GM20431 (cell line): ENCODE data around the gene SLC24A3.

ENCODE experiments used
- in situ Hi-C: fragments of 300-500 bp; cut with MseI, MboI; formaldehyde crosslinking; loops from one replicate; pipeline ENCODE4 v1.15.0; 2020; ENCODE audit warnings: low sequenced_read_pairs; ENCODE audit not compliant: unreplicated experiment

Gene SLC24A3

GRCh38 chr20:19232997-19233794 lies 20.8 kb downstream of the SLC24A3 start:
- in situ Hi-C loops, result no loop called here

DNA sequence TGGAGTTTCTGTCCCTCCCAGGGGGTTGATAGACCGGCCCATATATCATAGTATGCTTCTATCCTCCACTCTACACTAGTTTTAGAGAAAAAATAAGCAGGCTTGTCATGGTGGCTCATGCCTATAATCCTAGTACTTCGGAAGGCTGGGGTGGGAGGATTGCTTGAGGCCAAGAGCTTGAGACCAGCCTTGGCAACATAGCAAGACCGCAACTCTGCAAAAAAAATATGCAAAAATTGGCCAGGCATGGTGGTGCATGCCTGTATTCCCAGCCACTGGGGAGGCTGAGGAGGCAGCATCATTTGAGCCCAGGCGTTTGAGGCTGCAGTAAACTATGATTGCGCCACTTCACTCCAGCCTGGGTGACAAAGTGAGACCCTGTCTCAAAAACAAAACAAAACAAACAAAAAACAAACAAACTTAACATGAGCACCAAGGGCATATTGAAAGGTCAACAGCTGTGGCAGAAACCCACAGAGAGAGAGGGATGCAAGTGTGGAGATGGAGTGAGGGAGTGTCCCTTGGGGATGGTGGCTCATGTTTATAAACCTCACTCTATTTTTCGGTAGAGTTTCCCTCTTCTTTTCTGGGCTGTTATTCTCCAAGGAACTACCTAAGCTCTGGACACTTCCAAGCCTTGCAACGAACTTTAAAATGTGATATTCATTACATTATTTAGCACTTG lies 24.1 kb downstream of the SLC24A3 start:
- in situ Hi-C loops, result no loop called here

- in situ Hi-C loops, result no loop called here
Measured at GRCh38 chr20:19241440-19241839, 29.0 kb downstream of the SLC24A3 start.

GRCh38 chr20:19244291-19244690 lies 31.8 kb downstream of the SLC24A3 start:
- in situ Hi-C loops, result no loop called here

GRCh38 chr20:19249106-19249879 lies 36.9 kb downstream of the SLC24A3 start:
- in situ Hi-C loops, result no loop called here

- in situ Hi-C loops, result no loop called here
Measured at GRCh38 chr20:19250346-19250745, 37.9 kb downstream of the SLC24A3 start.

- in situ Hi-C loops, result no loop called here
Measured at GRCh38 chr20:19251506-19251905, 39.1 kb downstream of the SLC24A3 start.

DNA sequence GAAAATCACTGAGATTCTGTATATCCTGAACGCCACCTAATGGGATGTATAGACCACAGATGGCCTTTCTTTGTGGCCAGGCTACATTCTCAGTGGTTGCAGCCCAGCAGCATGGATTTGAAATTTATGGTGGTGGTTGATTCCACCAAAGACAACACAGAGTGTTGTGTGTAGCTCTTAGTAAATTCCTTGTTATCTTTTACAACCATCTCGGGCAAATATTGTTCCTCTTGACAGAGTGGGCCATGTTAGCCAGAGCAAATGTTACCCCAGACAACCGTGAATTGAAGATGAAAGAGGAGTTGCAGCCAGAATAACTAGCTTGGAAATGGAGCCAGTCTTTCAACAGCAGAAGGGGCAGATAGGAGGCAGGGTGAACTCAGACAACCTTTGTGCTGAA lies 39.5 kb downstream of the SLC24A3 start:
- in situ Hi-C loops, result no loop called here

DNA sequence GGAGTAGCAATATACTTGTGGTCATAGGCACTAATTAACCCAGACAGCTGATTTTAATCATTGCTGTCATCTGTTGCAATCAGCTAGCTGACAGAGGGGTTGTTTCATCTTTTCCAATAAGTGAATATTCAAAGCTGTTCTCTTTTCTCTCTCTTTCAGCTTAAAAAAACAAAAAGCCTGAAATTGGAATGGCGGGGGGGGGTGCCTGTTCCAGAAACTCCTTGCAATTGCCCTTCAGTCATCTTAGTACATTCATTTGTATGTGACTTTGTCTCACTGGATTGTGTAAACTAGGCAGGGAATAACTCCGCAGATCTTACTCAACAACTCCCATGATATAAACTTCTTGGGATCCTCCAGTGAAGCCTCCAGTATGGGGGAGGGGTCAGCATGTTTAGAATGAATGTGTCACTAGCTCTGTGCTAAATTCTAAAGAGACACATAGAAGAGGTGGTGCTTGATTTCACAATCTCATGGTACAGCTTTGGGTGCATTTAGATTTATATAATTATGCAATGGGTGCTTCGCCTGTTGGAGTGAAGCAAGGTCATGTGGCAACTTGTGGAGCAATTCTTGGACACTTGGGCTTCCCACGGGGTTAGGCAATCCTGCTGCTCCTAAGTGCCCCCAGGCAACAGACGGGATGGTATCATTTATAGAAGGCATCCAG lies 40.1 kb downstream of the SLC24A3 start:
- in situ Hi-C loops, result no loop called here

DNA sequence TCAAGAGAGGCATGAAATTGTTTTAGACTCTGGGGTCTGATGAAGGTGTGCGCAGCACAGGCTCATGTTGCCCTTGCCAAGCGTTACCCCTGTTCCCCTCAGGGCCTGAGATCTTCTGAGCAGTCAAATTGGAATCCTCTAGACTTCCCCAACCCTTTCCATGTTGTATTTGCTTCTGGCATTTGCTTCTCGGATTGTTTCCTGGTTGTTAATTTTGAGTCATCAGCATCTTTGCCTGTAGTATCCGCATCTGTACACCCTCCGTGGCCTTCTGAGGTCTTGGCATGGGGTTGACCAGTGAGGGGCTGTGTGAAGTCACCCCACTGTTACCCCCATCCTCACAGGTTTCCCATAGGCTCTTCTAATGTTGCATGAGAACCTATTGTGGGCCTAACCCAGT lies 40.9 kb downstream of the SLC24A3 start:
- in situ Hi-C loops, result no loop called here

DNA sequence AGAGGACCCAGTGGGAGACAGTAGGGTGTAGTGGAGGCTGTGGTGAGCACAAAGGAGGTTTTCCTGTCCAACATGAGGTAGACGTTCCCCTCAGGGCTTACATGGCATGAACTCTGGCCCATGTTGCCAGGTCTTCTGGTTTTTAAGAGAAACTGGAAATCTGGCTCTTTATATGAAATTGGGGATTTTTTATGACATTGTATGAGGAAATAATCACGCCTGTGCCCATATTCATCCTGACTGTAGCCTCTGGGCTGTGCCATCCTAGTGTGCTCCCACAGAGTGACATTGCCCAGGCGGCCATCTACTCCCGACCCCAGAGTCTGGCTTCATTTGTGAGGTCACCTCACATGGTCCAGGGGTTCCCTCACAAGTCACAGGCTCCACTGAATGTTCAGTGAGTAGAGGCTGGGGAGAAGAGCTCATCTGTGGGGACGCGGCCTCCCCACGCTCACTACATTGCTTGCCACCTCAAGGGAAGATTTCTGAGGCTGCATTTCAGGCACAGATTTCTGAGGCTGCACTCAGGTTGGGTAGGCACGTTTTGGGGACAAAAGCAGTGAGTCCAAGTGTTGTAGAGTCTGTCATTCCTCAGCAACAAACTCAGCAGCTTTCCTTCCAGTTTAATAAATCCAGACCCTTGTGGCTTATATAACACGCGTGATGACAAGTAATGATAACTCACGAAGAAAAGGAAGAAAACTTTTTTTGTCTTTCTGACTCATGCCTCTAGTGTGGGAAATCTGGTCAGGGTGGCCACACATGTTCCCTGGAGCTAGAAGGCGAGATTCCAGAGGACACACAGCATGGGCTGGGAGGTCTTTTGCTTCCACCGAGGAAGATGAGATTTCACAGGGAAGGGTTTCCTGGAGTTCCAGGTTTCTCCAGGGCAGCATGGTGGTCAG lies 41.7 kb downstream of the SLC24A3 start:
- in situ Hi-C loops, result no loop called here

- in situ Hi-C loops, result no loop called here
Measured at GRCh38 chr20:19254956-19255355, 42.5 kb downstream of the SLC24A3 start.

DNA sequence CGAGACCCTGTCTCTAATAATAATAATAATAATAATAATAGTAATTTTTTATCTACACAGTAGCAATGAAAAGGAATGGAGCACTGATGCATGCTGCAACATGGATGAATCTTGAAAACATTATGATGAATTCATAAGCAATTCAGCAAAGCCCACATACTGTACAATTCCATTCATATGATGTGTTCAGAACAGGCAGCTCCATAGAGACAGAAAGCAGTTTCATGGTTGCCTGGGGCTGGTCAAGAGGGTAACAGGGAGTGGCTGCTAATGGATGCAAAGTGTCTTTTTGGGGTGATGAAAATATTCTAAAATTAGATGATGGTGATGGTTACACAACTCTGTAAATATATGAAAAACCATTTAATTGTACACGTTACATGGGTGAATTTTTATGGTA lies 43.6 kb downstream of the SLC24A3 start:
- in situ Hi-C loops, result no loop called here

DNA sequence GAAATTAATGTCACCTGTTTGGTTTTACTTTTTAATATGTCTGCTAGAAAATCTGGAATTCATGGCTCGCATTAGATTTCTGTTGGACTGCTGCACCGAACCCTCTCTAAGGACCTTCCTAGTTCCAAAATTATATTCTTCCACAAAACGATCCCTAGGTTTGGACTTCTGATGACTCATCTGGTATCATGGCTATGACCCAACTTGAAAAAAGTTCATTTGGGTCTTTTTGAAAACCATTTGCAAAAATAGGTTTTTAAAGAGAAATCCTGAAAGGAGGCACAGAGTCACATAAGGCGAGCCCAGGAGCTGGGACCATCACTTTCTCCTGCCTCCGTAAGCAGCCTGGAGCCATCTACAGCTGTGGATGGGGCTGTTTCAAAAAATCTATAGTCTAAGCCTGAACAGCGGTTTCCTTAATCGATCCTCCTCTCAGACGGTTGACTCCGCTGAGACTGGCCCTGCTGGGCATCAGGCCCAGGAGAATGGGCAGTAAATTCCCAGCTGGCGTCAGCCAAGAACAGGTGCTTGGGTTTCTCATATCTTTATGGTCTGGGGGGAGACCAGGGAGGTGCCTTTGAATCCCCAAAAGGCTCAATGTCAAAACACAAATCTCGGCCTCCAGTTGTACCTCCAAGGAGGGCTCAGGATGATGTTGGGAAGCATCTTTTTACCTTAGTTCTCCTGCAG lies 44.6 kb downstream of the SLC24A3 start:
- in situ Hi-C loops, result no loop called here

GRCh38 chr20:19257865-19258264 lies 45.4 kb downstream of the SLC24A3 start:
- in situ Hi-C loops, result no loop called here

DNA sequence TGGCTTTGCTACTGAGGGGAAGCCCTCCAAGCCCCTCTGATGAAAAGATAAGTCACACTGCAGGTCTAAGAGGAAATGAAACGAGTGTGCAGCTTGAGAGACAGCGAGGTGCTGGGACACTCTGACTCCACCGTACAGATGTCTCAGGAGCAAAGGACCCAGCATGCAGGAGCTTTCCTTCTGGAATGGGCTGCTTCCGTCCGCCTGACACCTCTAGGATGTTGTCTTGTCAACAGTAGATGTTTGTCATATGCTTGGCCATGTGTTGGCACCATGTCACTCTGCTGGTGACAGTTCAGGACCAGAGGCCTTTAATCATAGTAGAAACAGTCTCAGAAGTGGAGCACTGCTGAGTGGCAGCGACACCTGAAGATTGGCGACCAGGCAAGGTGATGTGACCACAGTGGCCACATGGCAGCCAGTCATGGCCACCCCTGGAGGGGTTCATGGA lies 46.7 kb downstream of the SLC24A3 start:
- in situ Hi-C loops, result no loop called here

GRCh38 chr20:19260412-19261090 lies 48.1 kb downstream of the SLC24A3 start:
- in situ Hi-C loops, result no loop called here

DNA sequence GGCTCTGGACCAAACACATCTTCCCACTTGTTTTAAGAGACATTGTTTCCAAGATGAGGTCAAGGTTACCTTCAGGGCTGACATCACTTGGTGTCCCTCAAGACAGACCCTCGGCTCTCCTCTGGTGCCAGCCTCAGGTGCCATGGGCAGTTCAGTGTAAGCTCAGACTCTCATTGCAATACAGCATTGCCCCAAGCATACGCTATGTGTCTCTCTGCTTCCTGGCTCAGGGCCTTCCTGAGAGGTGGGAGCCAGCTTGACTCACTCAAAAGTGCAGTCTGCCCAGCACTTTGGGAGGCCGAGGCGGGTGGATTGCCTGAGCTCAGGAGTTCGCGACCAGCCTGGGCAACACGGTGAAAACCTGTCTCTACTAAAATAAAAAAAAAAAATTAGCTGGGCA lies 51.7 kb downstream of the SLC24A3 start:
- in situ Hi-C loops, result no loop called here
